Ammon's horn (tissue), 1 donor: ENCODE results near the gene OLIG2.

Experiments
- DNase-seq: peaks from one replicate; pipeline ENCODE4 v3.0.0-alpha.2; 2016; ENCODE audit warnings: low spot score

OLIG2 gene

GRCh38 chr21:33064623-33065390 is 39.1 kb downstream of the OLIG2 start:
- DNase-seq = peak; percentile 80

DNA sequence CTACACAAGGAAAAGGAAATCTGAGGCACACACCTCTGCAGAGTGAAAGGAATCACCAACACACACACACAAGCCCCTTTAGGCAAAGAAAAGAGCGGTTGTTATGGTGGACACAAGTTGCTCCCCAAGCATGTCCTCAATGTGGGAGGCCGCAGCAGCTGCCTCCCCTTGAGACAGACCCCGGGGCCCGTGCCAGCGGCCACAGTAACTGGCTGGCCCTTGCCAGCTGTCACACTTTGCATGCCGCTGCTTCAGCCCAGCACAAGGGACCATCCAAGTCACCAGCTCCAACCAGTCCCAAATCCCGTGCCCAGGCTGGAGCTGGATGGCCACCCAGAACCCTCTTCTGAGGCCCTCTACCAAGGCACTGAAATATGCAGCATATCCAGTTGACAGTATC is 41.3 kb downstream of the OLIG2 start:
- peak; percentile 22 for DNase-seq

DNA sequence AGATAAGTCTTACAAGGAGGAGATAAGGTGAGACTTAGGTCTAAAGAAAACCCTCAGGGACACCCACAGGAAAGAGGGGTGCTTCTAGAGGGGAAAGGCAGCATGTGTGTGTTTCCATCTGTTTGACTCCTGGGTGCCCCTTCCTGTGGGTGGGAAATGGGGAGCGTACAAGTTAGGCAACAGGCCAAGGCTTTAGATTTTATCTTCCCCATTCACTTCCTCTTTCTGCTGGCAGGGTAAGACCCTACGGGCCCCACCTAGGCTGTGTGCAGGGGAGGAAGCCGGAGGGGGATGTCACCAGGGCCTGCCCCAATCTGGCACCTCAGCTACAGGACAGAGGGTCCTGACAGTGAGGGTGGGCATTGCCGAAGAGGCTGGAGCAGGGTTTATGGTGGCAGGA is 41.7 kb downstream of the OLIG2 start:
- no peak for DNase-seq

DNA sequence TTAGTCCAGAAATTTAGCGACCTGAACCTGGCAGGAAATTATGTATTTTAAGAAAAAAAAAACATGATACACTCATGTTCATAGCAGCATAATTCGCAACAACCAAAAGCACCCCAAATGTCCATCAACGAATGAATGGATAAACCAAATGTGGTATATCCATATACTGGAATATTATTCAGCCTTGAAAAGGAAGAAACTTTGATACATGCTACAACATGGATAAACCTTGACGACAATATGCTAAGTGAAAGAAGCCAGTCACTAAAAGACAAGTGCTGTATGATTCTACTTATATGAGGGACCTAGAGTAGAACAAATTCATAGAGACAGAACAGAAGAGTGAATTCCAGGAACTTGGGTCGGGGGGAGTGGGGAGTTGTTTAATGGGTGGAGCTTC is 43.5 kb downstream of the OLIG2 start:
- no peak for DNase-seq

GRCh38 chr21:33069645-33069993 is 43.9 kb downstream of the OLIG2 start:
- no peak for DNase-seq

DNA sequence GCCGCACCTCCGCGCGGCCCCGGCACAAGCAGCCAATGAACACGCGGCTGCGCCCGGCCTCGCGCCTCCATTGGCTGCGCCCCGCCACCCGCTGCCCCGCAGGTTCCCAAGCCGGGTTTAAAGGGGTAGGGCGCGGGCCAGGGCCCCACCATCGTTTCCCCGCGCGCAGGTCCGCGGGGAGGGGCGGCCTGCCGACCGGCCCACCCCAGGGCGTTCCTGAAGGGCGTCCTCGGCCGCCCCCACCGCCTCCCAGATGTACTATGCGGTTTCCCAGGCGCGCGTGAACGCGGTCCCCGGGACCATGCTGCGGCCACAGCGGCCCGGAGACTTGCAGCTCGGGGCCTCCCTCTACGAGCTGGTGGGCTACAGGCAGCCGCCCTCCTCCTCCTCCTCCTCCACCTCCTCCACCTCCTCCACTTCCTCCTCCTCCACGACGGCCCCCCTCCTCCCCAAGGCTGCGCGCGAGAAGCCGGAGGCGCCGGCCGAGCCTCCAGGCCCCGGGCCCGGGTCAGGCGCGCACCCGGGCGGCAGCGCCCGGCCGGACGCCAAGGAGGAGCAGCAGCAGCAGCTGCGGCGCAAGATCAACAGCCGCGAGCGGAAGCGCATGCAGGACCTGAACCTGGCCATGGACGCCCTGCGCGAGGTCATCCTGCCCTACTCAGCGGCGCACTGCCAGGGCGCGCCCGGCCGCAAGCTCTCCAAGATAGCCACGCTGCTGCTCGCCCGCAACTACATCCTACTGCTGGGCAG is 44.4 kb downstream of the OLIG2 start, which contains the start of gene OLIG1:
Gene OLIG1, plus strand, starts transcription at position 148 of the 750 bp plus-strand sequence. Its CDS starts 106 bp downstream, at position 254.
- DNase-seq = peak; percentile 83

DNA sequence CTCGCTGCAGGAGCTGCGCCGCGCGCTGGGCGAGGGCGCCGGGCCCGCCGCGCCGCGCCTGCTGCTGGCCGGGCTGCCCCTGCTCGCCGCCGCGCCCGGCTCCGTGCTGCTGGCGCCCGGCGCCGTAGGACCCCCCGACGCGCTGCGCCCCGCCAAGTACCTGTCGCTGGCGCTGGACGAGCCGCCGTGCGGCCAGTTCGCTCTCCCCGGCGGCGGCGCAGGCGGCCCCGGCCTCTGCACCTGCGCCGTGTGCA is 44.9 kb downstream of the OLIG2 start:
- no peak for DNase-seq

DNA sequence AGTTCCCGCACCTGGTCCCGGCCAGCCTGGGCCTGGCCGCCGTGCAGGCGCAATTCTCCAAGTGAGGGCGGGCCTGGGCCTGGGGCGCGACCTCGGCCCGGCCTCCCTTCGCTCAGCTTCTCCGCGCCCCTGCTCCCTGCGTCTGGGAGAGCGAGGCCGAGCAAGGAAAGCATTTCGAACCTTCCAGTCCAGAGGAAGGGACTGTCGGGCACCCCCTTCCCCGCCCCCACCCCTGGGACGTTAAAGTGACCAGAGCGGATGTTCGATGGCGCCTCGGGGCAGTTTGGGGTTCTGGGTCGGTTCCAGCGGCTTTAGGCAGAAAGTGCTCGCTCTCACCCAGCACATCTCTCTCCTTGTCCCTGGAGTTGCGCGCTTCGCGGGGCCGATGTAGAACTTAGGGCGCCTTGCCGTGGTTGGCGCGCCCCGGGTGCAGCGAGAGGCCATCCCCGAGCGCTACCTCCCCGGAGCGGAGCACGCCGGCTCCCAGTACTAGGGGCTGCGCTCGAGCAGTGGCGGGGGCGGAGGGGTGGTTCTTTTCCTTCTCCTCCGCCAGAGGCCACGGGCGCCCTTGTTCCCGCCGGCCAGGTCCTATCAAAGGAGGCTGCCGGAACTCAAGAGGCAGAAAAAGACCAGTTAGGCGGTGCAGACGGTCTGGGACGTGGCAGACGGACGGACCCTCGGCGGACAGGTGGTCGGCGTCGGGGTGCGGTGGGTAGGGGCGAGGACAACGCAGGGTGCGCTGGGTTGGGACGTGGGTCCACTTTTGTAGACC is 45.4 kb downstream of the OLIG2 start:
- DNase-seq = peak; percentile 37

DNA sequence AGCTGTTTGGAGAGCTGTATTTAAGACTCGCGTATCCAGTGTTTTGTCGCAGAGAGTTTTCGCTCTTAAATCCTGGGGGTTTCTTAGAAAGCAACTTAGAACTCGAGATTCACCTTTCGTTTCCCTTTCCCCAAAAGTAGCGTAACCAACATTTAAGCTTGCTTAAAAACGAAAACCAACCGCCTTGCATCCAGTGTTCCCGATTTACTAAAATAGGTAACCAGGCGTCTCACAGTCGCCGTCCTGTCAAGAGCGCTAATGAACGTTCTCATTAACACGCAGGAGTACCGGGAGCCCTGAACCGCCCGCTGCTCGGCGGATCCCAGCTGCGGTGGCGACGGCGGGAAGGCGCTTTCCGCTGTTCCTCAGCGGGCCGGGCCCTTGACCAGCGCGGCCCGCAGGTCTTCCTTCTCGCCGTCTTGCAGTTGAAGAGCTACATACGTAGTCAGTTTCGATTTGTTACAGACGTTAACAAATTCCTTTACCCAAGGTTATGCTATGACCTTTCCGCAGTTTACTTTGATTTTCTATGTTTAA is 46.1 kb downstream of the OLIG2 start:
- DNase-seq = peak; percentile 18

DNA sequence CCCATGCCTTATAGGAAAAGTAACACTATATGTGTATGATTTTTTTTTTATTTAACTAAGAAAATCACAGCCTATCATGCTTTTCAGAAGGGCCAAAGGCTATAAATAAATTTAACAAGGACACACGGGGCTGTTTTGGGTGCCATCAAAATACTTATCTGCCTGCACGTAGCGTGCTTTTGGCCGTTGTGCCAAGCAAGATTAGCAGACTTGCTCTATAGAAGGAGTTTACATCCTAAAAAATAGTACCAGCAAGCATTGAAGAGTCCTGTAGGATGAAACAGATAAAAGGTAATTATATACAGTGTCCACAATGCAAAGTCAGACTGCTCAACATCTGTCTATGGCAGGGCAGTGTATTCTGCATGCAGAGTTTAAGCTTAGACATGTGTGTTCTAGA is 47.9 kb downstream of the OLIG2 start:
- no peak for DNase-seq

- DNase-seq = peak; percentile 31
These were observed 49.4 kb downstream of the OLIG2 start for GRCh38 chr21:33075128-33075527.

DNA sequence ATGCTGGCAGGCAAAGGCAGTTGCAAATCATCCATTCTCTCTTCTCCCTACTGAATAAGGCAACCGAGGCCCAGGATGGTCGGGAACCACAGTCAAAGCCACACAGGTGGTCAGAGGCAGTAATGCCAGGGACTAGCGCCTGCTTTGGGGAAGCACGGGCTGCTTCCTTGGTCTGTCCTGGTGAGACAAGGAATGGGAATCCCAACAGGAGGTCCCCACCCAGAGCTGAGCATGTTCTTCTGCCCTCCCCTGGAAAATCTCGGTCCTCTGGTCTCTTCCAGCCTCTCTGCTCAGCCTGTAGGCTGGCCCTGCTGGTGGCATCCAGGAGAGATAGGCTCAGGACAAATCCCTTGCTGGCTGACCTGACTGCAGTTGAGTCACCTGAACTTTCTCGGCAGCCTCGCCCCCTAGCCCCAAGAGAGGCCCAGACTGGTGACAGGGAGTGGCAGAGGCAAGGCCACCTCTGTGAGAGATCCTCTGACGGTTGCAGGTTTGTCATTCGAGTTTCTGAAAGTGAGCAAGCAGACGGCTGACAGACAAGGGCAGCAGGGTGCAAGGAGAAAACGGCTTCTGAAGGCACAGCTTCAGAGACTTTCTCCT is 50.0 kb downstream of the OLIG2 start:
- no peak for DNase-seq

GRCh38 chr21:33076600-33077329 is 51.0 kb downstream of the OLIG2 start:
- DNase-seq = no peak
